GM23338 (cell line): ENCODE data around the gene GABRQ. TPM values are rescaled to one million over a fixed set of nuclear protein-coding genes. Genes with fewer than 3 reads are reported as not detected.

Source experiments
- ATAC-seq: fragments of 200-7000 bp; cut with Tn5 transposase; 3 replicates; pipeline ENCODE4 v1.9.1; 2020
- DNase-seq: peaks from one replicate; pipeline ENCODE4 v3.0.0-alpha.2; 2015; ENCODE audit warnings: low spot score
- H2AFZ ChIP-seq: fragments of 200-600 bp; sonication (generic); 2 replicates; pipeline ENCODE4 v1.8.0; 2016; ENCODE audit warnings: antibody characterized with exemption, mild to moderate bottlenecking, moderate library complexity
- H3F3A ChIP-seq: fragments of 200-600 bp; sonication (generic); replicated peaks from 2 replicates; pipeline ENCODE4 v1.8.0; 2017; ENCODE audit warnings: antibody characterized with exemption, mixed run types, low read depth
- H3K27ac ChIP-seq: fragments of 200-600 bp; sonication (generic); 2 replicates; pipeline ENCODE4 v1.6.1; 2016; ENCODE audit warnings: low read depth
- H3K27me3 ChIP-seq: fragments of 200-600 bp; sonication (generic); 2 replicates; pipeline ENCODE4 v1.8.0; 2016; ENCODE audit warnings: mild to moderate bottlenecking, mixed run types, moderate library complexity; ENCODE audit not compliant: insufficient read depth
- H3K36me3 ChIP-seq: fragments of 200-600 bp; sonication (generic); 2 replicates; pipeline ENCODE4 v1.8.0; 2016; ENCODE audit warnings: mild to moderate bottlenecking; ENCODE audit not compliant: insufficient read depth
- H3K4me1 ChIP-seq: fragments of 200-600 bp; sonication (generic); 2 replicates; pipeline ENCODE4 v1.8.0; 2016; ENCODE audit warnings: mild to moderate bottlenecking, moderate library complexity; ENCODE audit not compliant: insufficient read depth
- H3K4me2 ChIP-seq: fragments of 200-600 bp; sonication (generic); 2 replicates; pipeline ENCODE4 v1.7.1; 2017; ENCODE audit warnings: mixed run types
- H3K4me3 ChIP-seq: fragments of 200-600 bp; sonication (generic); 2 replicates; pipeline ENCODE4 v1.6.1; 2016; ENCODE audit warnings: mixed run types
- H3K79me2 ChIP-seq: fragments of 200-600 bp; sonication (generic); replicated peaks from 2 replicates; pipeline ENCODE4 v1.8.0; 2017; ENCODE audit warnings: mild to moderate bottlenecking; ENCODE audit not compliant: insufficient read depth
- H3K9me2 ChIP-seq: fragments of 200-600 bp; sonication (generic); 2 replicates; pipeline ENCODE4 v1.8.0; 2017; ENCODE audit not compliant: insufficient read depth
- H4K20me1 ChIP-seq: fragments of 200-600 bp; sonication (generic); replicated peaks from 2 replicates; pipeline ENCODE4 v1.8.0; 2017; ENCODE audit warnings: mild to moderate bottlenecking; ENCODE audit not compliant: insufficient read depth
- H3K27ac Mint-ChIP-seq: 2 replicates; pipeline ENCODE4 v1.8.0; 2020; ENCODE audit warnings: inconsistent platforms, mild to moderate bottlenecking, moderate library complexity, mixed read lengths
- H3K27me3 Mint-ChIP-seq: 3 replicates; pipeline ENCODE4 v1.8.0; 2022; ENCODE audit warnings: low read depth, mild to moderate bottlenecking, moderate library complexity, mixed read lengths, inconsistent platforms; ENCODE audit not compliant: insufficient read depth, poor library complexity
- H3K36me3 Mint-ChIP-seq: 3 replicates; pipeline ENCODE4 v1.8.0; 2021; ENCODE audit warnings: low read depth, mild to moderate bottlenecking, inconsistent platforms, moderate library complexity, mixed read lengths
- H3K4me1 Mint-ChIP-seq: 3 replicates; pipeline ENCODE4 v1.8.0; 2020; ENCODE audit warnings: mild to moderate bottlenecking, inconsistent platforms, mixed read lengths
- H3K4me3 Mint-ChIP-seq: 3 replicates; pipeline ENCODE4 v1.8.0; 2021; ENCODE audit warnings: moderate library complexity, mild to moderate bottlenecking, inconsistent platforms, mixed read lengths
- H3K9me3 Mint-ChIP-seq: 3 replicates; pipeline ENCODE4 v1.8.0; 2020; ENCODE audit warnings: moderate library complexity, mild to moderate bottlenecking, inconsistent platforms, mixed read lengths
- CREB1 ChIP-seq: fragments of 250-450 bp; sonication (Bioruptor Pico); IDR thresholded peaks from 2 replicates; pipeline ENCODE4 v1.5.0; 2020; ENCODE audit warnings: low read depth, mild to moderate bottlenecking, moderate library complexity
- CTCF ChIP-seq, 2 experiments: fragments of 200-600 bp in 1 of 2; sonication (generic) in 1 of 2; conservative IDR thresholded peaks; 2 replicates each; pipeline versions ENCODE4 v1.5.1 to v1.6.1; 2016 to 2017; ENCODE audit warnings: antibody characterized with exemption in 2 of 2, low read depth in 2 of 2, mild to moderate bottlenecking in 2 of 2, moderate library complexity in 1 of 2
- ETS1 ChIP-seq: IDR thresholded peaks from 2 replicates; pipeline ENCODE4 v1.6.1; 2016; ENCODE audit warnings: antibody characterized with exemption
- EZH2phosphoT487 ChIP-seq: fragments of 200-600 bp; sonication (generic); IDR thresholded peaks from one replicate; pipeline ENCODE4 v1.8.1; 2018; ENCODE audit warnings: antibody characterized with exemption; ENCODE audit not compliant: unreplicated experiment
- NANOG ChIP-seq: IDR thresholded peaks from 2 replicates; pipeline ENCODE4 v1.6.1; 2016; ENCODE audit warnings: antibody characterized with exemption, borderline replicate concordance
- REST ChIP-seq: IDR thresholded peaks from one replicate; pipeline ENCODE4 v1.6.1; 2018; ENCODE audit warnings: antibody characterized with exemption; ENCODE audit not compliant: unreplicated experiment
- STAT1 ChIP-seq: IDR thresholded peaks from one replicate; pipeline ENCODE4 v1.6.1; 2016; ENCODE audit warnings: antibody characterized with exemption; ENCODE audit not compliant: unreplicated experiment
- ZNF331 ChIP-seq: fragments of 250-450 bp; sonication (Bioruptor Pico); IDR thresholded peaks from 2 replicates; pipeline ENCODE4 v1.5.0; 2020; ENCODE audit warnings: low read depth, mild to moderate bottlenecking, moderate library complexity
- ZNF462 ChIP-seq: fragments of 250-450 bp; sonication (Bioruptor Pico); IDR thresholded peaks from 2 replicates; pipeline ENCODE4 v1.5.0; 2020; ENCODE audit warnings: mild to moderate bottlenecking, moderate library complexity
- polyA plus RNA-seq: library from polyadenylated mRNA; unstranded; fragments of >200 nt; fragmentation: Nextera tagmentation; extraction: Ambion mirVana; gene quantifications from 2 replicates; pipeline ENCODE4 v1.2.1, GENCODE V29; 2016
- total RNA-seq: library from RNA; depleted of rRNA; stranded (reverse); fragments of >200 nt; shearing (Covaris generic); gene quantifications from 2 replicates; pipeline ENCODE4 v1.2.3, GENCODE V29; 2014

The GABRQ gene
- total and polyA plus RNA-seq, 2 experiments from 2014 or later = 2.2 to 7.8 TPM

- no peaks in the 10 kb centered on the region for H3K27me3 ChIP-seq
- no peak overlapping the region for H3K4me3 ChIP-seq
- no peaks in the 10 kb centered on the region for H3K79me2 ChIP-seq
- no peak overlapping the region for H3K27ac Mint-ChIP-seq
- no peak overlapping the region for H2AFZ ChIP-seq
- no peak overlapping the region for H3K27ac ChIP-seq
- H3K4me3 Mint-ChIP-seq = no peak overlapping the region
- H3K4me2 ChIP-seq = no peak overlapping the region
- TF ChIP-seq EZH2phosphoT487 (no peak), ETS1 (no peak), ZNF331 (CRISPR knock-in tag) (no peak), CTCF (conservative IDR thresholded peaks at IDR 0.05; ENCODE audit: low read depth in 2 of 2) (no peak), REST (no peak), STAT1 (no peak), CREB1 (CRISPR knock-in tag) (no peak), ZNF462 (CRISPR knock-in tag) (no peak), NANOG (no peak)
- H3K4me1 ChIP-seq = peaks cover 3% of the 10 kb centered on the region; the same call in 1 of the 2 replicates
- H4K20me1 ChIP-seq = no peaks in the 10 kb centered on the region
- no peaks in the 10 kb centered on the region for H3K4me1 Mint-ChIP-seq
- H3K36me3 Mint-ChIP-seq = peaks cover 3% of the 10 kb centered on the region; the same call in 1 of the 3 replicates
- no peak for ATAC-seq
- H3K9me3 Mint-ChIP-seq = peaks cover 4% of the 10 kb centered on the region; the same call in 1 of the 3 replicates
- no peaks in the 10 kb centered on the region for H3F3A ChIP-seq
- no peaks in the 10 kb centered on the region for H3K36me3 ChIP-seq
- no peaks in the 10 kb centered on the region for H3K27me3 Mint-ChIP-seq
- no peaks in the 10 kb centered on the region for H3K9me2 ChIP-seq
- DNase-seq = no peak
These were observed 22.9 kb upstream of the GABRQ start for GRCh38 chrX:152614791-152615190.
